ENCODE data around the gene RASSF3.

Gene RASSF3

DNA sequence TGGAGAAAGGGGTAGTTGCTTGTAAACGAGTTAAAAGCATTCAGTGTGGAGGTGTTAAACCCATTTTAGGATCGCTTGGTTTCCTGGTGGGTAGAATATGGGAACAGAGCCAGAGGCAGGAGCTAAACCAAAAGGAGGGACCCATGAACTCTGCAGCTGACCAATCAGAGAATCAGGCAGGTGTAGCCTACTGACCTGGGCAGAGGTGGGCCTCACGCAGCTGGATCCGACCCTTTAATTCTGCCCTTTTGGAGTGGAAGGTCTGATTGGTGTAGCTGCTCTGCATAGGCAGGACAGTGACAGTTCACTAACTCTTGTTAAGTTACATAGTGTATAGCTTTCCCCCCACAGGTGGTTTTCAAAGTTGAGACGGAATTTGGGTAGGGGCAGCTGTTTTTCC lies 85.3 kb downstream of the RASSF3 start:
- DNase-seq = no peak

DNA sequence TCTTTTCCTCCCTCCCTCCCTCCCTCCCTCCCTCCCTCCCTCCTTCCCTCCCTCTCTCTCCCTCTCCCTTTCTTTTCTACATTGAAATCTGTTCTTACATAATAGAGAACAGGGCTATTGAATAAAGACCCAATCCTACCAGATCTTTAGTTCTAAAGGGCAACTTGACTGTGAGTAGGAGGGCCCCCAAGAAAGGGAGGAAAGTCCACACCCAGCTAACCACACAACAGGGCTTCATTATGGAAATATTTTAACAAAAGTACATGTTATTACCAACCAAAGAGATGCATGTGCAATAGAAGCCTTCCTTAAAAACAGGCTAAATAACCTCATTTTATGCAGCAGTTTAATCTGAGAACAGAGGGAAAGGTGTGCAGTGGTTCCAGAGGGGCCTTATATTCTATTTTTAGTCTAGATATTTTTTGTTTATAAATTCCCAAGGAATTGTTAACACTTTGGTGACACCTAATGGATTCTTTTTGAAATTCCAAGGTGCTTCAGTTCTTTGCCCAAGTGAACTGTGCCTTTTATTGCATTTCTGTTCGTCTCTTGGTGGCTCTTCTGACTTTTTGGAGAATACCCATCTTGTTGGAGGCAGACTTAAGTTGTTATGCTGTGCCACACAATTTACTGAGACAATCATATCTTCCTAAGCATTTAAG lies 85.9 kb downstream of the RASSF3 start:
- DNase-seq = no peak

DNA sequence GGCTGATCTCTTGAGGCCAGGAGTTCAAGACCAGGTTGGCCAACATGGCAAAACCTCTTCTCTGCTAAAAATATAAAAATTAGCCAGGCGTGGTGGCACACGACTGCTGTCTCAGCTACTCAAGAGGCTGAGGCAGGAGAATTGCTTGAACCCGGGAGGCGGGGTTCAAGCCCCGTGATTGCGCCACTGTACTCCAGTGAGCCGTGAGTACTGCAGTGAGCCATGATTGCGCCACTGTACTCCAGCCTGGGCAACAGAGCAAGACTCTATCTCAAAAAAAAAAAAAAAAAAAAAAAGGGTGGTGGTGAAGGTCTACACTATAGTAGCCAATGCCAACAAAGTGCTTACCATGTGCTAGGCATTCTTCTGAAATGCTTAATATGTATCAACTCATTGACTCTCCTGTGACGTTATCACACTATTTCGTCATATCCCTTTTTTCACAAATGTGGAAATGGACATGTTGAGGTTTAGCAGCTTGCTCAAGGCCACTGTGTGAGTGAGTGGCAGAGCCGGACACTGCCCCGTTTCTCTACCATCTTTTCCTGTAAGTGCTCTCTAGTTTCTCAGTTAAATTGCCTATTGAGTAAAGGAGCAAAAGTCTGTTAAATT lies 89.3 kb downstream of the RASSF3 start:
- no peak for DNase-seq

DNA sequence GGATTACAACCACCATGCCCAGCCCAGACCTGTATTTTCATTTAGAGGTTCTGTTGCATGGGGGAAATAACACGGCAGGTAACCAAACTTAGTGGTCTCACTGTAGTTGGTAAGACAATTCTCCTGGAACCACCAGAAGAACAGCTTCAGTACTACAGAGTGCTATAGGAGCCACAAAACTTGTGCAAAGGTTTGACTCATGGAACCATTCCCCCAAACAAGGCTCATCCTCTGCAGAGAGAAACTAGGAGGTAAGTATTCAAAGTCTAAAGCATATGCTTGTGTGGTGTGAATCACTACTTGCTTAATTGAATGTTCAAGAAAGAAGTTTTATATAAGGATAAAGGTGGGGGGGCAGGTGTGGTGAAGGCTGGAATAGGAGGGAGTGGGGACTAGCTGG lies 90.2 kb downstream of the RASSF3 start:
- no peak for DNase-seq

DNA sequence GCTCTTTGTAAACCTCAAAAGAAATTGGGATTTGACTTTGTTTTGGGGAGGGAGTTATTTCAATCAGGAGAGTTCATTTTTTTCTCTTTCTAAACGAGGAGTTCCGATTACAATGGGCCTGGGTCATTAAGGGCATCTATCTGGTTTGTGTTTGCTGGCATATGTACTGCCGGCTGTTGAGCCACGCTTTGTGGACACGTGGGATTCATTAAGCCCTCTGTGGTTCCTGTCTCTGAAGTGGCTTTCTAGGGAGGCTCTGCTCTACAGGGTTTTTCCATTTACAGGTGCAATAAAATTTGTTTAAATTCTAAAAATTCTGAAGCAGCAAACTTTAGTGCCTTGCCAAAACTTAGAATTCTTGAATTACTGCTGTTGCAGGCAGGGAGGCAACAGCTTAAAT lies 91.0 kb downstream of the RASSF3 start:
- DNase-seq = no peak

DNA sequence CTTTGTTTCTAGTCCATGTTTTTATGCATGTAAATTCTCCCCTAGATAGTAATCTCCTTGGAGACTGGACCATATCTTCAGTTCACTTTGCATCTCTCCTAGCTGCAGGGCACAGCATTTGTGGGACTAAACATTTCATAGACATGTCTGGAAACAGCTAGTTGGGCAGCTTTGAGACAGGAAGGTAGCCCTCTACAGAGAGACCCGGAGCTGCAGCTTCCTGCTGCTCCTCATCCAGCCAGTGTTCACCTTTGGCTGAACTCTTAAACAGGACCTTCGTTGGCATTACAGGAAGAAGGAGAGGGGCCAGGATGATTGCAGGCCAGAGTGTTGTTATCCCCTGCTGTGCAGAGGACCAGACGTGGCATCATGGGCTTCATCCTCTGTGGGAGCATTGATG lies 96.0 kb downstream of the RASSF3 start:
- no peak for DNase-seq

DNA sequence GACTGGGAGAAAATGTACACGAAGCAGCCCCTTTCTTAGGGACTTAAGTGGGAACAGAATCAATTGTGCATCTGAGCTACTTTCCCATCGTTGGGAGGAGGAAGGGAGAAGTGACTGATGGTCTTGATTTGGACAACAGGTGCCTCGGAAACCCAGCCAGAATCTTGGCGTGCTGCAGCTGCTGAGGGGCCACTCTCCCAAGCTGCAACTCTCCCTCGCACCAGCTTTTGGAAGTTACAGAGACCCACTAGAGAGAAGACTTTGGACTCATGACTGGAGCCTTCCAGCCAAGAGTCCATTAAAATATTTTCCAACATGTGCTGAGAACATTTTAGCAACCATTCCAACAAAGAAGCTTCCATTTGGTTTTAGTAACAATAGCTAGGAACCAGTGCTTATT lies 96.6 kb downstream of the RASSF3 start:
- no peak for DNase-seq

DNA sequence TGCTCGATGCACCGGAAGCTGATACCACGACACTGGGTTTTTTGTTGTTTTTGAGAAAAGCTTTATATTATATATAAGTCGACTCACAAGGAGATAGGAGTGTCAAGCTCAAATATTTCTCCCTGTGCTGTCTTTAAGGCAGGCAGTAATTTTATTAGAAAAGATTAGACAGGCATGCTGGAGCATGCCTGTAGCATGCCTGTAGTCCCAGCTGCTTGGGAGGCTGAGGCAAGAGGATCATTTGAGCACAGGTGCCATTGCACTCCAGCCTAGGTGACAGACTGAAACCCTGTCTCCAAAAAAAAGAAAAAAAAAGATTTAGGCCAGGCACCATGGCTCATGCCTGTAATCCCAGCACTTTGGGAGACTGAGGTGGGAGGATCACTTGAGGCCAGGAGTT lies 97.1 kb downstream of the RASSF3 start:
- no peak for DNase-seq

DNA sequence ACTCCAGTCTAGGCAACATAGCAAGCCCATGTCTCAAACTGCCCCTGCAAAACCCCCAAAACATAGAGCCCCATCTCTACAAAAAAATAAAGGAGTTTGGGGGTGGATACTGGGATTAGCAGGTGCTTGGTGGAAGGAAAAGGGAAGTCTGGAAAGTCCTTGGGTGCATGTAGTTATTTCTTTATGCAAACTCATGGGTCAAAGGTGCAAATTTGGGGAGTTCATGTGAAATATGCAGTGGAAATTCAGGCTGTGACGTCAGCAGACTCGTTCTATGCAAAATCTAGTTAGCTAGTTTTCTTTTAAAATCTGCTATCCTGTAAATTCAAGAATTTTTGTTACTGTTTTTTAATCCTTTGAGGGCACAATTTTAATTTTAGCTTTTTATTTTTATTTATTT lies 97.6 kb downstream of the RASSF3 start:
- no peak for DNase-seq

DNA sequence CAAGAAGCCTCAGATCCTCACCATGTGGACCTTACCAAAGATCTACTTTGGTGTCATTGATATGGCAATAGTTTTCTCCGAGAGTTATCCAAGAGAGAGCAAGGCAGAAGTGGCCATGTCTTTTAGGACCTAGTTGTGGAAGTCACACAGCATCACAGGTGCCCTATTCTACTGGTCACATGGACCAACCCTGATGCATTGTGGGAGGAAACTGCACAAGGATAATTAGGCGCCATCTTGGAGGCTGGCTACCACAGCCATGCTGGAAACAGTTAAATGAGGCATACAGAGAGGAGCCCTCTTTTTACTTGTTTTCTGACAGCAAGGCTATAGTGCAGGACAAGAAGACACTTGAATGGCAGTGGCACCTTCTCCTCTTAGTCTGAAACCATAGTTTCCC lies 99.1 kb downstream of the RASSF3 start:
- no peak for DNase-seq

DNA sequence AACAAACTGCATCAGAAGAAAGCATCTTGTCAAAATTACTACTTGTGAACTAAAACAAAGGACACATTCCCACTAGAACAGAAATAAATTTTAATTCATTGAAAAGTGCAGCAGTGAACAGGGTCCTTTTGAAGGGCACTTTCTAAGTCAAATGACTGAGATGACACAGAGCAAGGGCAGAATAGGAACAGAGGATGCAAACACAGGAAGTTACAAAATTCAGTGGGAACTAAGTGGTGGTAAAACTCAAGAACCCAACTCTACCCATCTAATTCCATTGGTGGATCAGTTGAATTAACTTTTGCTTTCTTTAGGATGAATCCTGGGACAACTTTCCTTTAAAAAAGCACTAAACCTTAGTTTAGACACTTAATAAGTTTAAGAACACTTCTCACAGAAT lies 103.1 kb downstream of the RASSF3 start:
- no peak for DNase-seq

DNA sequence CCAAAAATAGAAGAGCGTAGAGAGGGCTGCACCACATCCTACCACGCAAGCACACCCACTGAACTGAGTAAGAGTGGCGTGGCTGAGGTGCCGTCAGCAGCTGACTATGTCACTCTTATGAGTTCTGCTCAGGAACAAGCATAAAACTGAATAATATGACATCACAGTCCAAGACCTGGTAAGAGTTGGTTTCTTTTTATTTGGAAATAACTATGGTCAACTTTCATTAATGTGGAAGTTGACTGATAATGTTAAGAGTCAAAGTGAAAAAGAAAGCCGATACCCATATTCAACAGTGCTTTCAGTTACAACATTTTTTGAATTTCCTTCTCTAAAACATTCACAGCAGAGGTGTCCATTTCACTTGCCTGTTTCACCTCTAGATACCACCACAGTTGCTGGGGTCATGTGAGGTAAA lies 104.3 kb downstream of the RASSF3 start:
- DNase-seq = no peak

DNA sequence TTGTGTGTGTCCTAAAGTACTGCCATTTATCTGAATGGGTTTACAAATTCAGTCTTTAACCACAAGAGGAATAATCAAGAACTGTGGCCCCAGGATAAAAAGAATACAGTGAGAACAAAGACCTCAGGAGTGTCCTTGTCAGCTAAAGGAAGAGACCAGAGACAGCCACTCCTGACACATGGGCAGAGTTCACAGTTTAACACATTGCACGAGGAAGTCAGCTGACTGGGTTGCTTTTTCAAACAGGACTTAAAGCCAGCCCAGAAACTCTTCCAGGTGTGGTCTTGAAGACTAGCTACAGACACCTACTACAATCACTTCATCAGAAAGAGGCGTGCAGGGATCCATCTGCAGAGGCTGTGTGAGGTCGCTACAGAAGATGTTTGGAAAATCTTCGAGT lies 106.1 kb downstream of the RASSF3 start:
- no peak for DNase-seq

DNA sequence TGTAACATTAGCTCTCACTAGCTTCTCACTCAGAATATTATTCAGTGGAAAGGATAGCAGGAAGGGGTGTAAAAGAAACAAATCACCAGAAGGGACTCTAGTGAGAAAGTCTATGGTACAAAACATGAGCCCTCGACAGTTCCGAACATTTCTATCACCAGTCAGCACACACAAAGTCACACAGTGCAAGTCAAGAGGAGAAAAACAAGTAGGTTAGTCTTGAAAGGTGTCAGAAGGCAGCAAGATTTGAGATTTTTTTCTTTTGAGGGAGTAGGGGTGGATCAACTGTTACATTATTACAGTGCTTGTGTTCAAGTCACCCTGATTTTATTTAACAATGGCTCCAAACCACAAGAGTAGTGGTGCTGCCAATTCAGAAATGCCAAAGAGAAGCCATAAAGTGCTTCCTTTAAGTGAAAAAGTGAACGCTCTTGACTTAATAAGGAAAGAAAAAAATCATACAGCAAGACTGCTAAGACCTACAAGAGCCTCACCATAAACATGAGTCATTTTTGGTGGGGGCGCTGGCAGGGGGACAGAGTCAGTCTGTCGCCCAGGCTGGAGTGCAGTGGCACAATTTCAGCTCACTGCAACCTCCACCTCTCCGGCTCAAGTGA lies 106.7 kb downstream of the RASSF3 start:
- DNase-seq = no peak

DNA sequence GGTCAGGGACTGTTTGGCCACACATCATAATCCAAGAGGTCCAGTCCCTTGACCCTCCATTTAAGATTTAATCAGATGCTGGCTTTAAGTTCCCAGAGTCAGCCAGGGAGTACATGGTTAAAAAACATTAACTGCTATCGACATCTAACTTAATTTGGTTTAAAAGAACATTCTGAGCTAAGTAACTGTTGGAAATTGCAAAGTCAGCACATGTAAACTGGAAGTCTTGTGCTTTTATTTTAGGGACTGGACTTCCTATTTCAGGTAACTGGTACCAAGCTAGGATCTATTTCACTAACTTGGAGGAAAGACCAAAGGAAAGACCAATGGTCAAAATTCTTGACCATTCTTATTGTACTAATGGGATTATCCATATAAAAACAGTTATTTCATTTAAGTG lies 108.4 kb downstream of the RASSF3 start:
- DNase-seq = no peak

DNA sequence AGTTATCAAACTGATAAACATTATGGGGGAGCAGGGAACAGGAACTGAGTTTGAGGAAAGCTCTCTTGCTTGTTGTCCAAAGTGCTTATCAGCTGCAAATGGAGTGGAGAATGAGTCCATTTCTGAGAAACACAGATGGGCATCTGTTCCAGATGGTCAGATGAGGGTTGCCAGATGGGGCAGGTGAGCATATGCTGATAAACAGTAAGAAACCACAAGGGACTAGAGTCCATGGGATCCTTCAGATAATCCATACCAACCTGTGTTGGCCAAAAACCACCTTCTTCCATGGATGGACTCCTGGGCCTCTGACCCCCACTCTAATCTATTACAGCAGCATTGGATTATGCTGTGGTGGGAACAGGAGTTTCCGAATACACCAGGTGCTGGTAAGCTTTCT lies 110.6 kb downstream of the RASSF3 start:
- no peak for DNase-seq

DNA sequence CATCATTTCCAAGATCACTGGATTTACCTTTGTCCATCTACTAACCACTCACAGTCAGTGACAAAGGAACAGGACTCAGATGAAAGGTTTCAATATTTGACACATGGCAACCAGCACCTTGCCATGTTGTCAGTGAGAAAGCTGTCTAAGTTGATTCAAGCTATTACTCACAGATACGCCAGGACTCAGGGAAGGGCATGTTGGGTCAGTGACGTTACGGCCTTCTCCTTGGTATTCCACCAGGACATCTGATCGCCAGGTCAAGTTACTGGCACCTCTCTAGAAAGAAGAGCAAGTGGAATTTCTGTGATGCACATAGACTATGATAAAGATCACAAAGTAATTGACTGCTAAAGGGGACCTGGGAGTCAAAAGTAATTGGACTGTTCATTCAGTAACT lies 112.5 kb downstream of the RASSF3 start:
- no peak for DNase-seq

DNA sequence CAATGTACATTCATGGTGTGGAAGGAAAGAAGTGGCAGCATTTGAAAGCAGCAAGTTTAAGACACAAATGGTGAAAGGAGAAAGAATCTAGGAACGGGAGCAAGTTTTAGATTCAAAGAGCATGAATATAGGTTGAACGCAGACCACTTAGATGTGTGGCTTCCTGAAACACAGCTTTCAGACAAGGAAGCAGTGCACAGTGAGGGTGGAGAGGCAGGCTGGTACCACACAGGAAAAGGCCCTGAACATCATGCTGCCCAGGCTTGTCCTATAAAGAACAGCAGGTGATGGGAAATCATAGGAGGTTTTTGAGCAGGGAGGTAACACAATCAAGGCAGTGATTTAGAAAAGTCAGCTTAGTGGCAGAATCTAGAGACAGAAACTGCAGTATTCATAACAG lies 113.3 kb downstream of the RASSF3 start:
- no peak for DNase-seq

DNA sequence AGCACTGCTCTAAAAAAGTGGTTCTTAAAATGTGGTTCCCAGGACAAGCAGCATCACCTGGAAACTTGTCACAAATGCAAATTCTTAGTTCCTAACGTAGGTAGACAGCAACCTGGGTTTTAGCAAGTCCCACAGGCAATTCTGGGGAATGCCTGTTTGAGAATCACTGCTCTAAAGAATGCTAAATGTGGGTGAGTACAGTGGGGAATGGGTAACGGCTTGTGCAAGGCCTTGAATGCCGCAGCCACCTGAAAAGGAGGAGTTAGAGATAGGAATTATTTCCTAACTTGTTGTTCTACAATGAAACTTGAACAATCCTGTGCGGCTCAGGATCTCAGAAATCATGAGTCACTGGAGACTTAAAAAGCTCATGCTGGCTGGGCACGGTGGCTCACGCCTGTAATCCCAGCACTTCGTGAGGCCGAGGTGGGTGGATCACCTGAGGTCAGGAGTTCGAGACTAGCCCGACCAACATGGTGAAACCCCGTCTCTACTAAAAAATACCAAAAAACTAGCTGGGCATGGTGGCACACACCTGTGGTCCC lies 114.0 kb downstream of the RASSF3 start:
- DNase-seq = no peak

DNA sequence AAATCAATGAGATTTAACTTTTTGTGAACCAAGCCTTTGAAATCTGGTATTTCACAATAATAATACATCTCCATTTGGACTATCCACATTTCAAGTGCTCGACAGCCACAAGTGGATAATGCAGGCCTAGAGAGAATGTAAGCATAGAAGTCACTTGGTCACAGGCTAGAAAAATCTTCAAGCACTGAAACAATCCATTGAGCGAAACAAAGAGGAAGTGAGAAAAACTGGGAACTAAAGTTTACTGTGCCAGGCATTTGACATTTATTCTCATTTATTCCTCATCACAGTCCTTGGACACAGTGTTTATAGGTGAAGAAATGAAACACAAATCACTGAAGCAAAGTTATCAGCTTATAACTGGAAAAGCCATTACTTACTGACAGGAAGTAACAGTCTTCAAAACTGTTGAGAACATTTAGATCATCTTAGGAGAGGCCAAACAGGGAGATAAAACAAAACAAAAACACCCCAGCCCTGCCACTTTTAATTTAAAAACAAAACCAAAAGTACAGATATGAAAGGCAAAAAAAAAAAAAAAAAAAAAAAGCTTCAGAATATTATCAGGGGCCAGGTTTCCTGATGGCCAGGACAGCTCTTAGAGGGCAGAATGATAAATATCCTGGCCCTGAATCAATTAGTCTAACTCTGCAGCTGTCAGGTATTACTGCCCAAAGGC lies 119.8 kb downstream of the RASSF3 start:
- DNase-seq = no peak

DNA sequence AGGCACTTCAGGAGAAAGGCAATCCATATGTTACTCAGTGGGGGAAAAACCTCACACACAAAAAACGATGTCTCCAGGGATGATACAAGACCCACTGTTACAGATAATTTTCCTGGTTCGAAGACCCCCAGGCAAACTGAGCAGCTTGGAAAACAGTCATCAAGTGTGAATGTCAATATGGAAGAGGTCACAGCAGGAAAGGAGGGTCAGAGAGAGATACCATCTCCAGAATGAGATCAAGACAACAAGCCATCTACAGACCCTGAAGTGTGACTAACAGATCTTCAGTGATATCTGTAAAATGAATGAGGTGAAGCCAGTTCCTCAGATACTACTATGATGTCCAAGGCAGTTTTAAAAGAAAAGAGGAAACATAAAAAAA lies 120.3 kb downstream of the RASSF3 start:
- no peak for DNase-seq

DNA sequence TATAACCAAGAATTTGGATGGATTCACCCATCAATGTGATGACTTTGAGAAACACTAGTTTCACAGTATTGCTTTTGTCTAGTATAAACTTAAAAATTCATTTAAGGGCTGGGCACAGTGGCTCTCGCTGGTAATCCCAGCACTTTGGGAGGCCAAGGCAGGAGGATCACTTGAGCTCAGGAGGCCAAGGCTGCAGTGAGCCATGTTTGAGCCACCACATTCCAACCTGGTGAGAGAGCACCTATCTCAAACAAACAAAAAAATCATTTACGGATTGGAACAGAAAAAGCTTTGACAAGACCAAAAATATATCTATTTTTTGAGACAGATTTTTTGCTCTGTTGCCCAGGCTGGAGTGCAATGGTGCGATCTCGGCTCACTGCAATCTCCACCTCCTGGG lies 121.4 kb downstream of the RASSF3 start:
- DNase-seq = no peak

DNA sequence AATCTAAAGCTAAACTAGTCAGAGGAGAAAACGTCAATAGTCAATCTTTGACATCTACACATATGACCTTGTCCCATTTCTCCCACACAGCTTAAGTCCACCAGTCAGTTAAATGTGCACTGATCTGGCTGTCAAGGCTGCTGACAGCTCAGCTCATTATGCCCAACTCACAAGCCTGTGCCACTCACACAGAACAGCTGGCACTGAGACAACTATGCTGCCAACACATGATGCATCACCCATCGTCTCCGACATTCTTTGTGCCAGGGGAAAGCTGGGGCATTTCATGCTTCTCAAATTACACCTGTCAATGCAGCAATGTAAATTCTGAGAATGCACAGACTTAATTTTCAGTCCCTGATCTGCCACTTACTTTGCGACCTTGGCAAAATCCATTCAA lies 123.6 kb downstream of the RASSF3 start:
- DNase-seq = no peak

DNA sequence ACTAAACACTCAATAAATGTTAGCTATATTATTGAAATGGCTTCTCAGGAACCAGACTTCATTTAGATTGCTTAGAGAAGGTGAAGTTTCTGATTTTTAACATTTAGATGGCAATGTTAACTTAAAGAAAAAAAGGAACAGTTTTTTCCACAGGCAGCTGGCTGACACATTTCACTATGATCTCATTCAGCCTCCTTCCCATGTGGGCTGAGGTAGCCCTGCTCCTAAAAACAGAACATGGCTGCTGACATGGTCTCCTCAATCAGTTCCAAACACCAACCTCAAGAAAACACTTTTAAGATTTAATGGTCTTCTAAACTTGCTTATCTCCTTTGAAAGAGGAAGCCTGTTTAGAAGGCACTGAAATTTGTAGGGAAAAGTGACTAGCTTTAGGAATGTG lies 125.1 kb downstream of the RASSF3 start:
- DNase-seq = no peak

All from GDM1 (cell line).